NCI-H345 (cell line): ENCODE results near the gene ADAMTS18.

Source experiments
- DNase-seq: peaks from one replicate; lab custom pipeline; 2025; lab: John Stamatoyannopoulos, UW

Gene ADAMTS18

GRCh38 chr16:77396461-77396860, 38.4 kb downstream of the ADAMTS18 start:
- DNase-seq: no peak

- no peak for DNase-seq
Observed at GRCh38 chr16:77394699-77395098, 40.1 kb downstream of the ADAMTS18 start.

DNA sequence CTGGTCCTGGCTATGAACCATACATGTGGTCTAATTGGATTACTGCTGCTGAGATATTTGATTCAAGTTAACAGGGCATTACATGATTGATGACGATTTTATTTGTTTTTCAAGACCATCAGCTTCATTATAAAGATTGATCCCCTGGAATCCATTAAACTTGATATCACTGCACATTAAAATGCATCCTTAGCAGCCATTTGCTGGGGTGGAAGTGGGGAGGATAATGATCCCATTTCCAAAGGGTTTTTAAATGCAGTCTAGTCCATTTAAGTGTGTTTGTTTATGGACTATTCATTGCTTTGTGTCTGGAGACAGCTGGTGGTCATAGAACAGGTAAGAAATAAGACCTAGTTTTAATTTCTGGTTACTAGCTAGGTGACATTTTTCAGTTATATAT, 40.9 kb downstream of the ADAMTS18 start:
- peak; percentile 11 for DNase-seq

DNA sequence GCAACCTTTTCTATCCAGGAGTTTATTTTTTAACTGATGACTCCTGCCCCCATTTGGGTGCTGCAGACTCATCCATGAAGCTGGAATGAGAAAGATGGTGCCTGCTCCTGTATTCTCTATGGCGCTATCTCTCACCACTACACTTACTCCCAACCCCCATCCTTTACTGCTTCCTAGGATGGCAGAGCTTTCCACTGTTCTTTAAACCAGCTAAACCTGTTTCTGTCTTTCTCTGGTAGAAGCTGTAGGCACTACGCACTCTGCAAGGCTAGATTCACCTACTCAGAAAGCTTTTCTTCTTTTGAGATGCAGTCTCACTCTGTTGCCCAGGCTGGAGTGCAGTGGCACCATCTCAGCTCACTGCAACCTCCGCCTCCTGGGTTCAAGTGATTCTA, 47.0 kb downstream of the ADAMTS18 start:
- DNase-seq: no peak

DNA sequence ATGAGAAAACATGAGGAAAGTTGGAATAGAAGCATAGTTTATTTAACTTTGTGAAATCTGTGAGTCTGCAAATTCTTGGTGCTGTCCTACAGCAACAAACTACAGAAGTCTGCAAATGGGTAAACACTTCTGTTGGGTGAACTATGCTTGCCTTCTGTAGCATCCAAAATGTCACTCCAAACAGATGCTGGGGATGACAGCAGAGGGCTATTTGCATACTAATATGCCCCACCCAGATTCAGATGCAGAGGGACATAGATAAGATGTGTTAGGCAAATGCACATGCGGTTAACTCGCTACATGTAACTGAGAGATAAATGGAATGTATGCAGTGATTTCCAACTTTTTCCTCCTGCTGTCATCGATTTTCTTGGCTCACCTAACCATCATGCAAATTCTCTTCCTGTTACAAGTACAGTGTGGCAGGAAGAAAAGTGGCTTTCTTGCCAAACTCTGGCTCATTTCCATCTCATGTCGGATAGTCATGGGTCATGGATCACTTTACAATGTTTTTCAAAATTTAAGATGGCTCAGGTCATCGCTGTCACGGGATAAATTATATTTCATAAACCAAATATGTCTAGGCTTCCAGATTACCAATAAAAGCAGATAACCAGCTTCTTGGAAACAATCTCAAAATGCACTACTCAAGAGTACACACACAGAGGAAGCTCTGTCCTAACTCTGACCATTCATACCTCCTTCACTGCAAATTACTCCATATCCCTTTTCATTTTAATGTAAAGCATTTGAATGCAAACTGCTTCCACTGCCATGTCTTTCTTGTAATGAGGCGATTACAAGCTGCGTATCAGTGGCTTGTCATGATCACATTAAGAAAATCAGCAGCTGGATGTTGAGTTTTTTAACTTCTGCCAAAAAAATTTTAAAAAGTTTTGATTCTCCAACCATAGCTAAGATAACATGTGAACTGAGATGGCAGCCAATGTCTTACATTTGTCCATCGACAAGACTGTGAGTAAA, 47.7 kb downstream of the ADAMTS18 start:
- no peak for DNase-seq

DNA sequence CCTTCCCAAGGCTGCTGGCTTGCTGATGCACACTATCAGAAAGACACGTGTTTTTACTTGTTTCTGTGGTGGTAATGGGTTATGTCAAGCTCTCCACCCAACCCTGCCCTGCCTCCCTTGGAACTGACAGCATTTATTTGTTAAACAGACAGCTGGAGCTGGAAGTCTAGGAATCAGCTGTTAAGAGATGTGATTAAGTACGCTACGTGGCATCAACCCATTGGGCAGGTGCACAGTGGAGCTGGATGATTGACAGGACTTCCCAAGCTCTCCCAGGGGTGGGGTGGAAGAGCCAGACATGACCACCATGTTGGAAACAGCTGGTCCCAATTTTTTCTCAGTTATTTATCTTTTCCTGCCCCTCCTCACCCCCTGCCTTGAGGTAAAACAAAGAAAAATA, 49.4 kb downstream of the ADAMTS18 start:
- no peak for DNase-seq

DNA sequence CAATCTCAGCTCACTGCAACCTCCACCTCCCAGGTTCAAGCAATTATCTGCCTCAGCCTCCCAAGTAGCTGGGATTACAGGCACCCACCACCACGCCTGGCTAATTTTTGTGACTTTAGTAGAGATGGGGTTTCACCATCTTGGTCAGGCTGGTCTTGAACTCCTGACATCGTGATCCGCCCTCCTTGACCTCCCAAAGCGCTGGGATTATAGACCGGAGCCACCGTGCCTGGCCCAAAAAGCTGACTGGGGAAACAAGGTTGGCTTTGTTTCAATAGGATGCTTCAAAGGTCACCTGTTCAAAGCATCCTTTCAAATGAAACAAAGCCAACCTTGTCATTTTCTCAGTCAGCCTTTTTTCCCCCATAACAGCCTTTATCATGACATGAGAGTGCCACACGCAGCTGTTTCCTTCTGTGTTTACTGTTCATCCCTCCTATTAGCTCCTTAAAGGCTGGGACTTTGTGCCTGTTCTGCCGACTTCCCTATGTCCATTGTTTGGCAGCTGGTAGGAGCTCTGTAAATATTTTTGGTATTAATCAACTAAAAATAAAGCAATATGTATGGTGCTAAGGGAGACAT, 51.1 kb downstream of the ADAMTS18 start:
- no peak for DNase-seq

GRCh38 chr16:77376358-77376757, 58.5 kb downstream of the ADAMTS18 start:
- DNase-seq: no peak

DNA sequence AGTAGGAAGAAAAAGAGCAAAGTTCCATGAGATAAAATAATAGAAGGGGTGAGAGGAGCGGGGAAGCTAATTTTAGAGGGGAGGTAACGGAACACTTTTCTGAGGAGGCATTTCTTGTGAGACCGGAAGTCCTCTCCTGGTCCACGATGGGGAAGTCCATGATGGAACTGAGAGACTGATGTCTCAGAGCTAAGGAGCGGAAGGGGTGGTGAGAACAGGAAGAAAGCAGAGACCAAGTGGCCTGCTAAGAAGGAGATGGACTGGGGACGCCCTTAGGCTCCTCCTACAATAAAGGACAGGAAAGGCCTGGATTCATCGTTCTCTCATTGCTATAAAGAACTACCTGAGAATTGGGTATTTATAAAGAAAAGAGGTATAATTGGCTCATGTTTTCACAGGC, 59.4 kb downstream of the ADAMTS18 start:
- DNase-seq: no peak

DNA sequence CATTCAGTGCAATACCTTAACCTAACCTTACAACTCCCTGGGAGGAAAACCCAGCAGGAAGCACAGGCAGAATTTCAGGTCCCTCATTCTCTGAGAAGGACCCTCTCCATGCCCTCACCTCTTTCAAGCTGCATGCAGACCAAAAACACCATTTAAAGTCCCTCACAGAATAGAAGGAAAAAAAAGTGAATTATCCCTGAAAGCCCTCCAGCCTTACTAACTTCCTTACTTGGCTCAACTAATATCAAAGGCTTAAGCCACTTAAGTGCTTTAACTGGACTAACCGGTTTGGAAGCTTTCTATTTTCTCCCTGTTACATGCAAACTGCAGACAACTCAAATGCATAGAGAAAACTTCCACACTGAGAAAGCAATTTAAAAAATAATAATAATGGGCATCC, 60.5 kb downstream of the ADAMTS18 start:
- peak; percentile 55 for DNase-seq

- peak; percentile 36 for DNase-seq
Observed at GRCh38 chr16:77373726-77374125, 61.1 kb downstream of the ADAMTS18 start.

GRCh38 chr16:77364770-77365169, 70.1 kb downstream of the ADAMTS18 start:
- DNase-seq: no peak

GRCh38 chr16:77359065-77359502, 75.8 kb downstream of the ADAMTS18 start:
- peak; percentile 70 for DNase-seq

DNA sequence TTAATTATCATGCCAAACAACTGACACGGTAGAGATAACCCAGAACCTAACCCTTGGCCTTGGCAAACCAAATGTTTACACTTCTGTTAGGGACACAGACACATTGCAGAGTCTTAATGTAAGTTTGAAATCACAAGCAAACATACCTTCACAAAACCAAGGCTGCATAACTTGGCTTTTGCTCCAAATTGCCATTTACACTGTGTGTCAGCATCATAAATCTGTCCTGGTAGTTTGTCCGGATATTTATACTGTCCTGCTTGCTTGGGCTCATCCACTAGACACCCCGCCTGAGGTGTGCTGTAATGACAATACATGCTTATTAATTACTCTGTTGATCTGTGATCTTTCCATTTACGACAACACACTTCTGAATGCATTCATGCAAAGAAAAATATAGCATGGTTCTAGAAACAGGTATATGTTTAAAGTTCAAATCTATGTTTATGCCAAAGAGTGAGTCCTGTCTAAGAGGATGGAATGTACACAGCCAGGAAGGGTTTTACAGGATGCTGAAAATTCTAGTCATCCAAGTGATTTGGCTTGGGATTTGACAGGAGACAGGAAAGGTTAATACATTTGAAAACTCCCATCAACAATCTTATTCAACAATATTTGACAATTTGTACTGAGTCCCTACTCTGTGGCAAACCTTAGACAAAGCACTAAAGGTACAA, 81.1 kb downstream of the ADAMTS18 start:
- no peak for DNase-seq

- no peak for DNase-seq
Observed at GRCh38 chr16:77344341-77344740, 90.5 kb downstream of the ADAMTS18 start.

GRCh38 chr16:77336637-77337036, 98.2 kb downstream of the ADAMTS18 start:
- DNase-seq: peak; percentile 32

DNA sequence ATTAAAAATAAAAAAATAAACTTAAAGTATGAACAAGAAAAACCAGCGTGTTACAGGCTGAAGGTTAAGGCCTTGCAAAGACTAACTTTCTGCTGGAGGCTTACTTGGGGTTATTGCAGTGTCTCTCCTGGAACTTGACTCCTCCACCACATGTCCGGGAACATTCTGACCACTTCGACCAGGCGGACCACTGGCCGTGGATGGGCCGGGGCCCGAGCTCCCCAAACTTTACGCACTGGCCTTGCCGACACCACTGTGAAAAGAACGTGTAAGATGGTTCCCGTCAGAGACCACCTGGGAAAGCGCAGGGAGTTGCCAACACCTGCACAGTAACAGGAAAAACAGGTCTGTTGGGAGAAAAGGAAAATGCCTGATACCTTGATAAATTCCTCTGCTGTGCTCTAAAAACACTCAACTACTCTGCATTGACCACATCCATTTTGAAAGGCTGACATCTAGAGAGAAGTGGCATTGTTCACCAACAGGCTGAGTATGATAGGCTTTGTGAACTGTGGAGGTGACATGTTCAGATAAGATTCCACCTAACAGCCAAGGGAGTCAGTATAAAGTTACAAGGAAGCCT, 99.1 kb downstream of the ADAMTS18 start:
- DNase-seq: peak; percentile 4

DNA sequence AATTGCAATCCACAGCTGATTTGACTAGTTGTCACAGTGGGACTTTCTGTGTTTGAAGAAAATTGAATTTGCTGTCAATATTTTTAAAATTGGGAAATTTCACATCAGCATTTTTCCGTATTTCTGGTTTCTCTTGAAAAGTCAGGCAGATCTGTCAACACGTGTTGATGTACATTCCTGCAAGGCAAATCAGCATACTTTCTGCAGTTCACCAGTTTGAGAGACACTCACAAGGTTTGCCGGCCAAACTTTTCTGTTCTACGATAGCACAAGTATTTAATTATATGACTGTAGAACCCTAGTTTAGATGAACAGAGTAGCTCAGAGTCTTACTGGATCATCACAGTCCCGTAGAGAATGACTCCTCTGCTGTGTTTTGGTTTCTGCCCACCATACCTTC, 102.0 kb downstream of the ADAMTS18 start:
- DNase-seq: no peak

DNA sequence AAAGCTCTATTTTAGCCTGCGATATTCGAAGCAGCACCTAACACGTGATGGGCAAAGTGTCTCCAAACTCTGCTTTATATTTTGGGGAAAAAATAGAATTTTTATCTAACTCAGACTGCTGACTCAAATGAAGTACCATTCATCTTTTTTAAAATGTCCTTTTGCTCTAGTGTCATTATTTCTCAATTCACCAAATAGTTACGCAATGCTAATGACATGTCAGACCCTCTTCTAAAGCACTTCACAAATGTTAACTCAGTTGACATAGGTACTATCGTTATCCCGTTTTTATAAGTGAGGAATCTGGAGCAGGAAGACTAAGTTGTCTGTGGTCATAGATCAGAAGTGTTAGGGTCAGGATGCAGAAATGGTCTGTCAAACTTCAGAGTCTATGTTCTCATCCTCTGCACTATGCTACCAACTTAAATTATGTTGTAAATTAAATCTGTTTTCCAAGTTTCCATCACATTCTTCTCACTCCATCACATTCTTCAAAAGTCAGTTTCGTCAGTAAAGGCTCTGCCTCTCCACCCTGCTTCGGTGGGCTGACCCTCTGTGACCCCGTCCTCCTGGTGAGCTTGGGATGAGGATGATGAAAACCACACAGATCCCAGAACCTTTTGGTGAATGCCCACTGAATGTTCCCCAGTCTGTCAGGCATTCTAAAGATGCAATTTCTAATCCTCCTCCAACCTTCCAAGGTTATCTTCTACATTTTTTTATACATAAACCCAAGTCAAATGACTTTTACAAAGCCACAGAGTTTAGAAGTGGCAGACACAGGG, 102.8 kb downstream of the ADAMTS18 start:
- DNase-seq: no peak

GRCh38 chr16:77331043-77331442, 103.8 kb downstream of the ADAMTS18 start:
- DNase-seq: no peak

DNA sequence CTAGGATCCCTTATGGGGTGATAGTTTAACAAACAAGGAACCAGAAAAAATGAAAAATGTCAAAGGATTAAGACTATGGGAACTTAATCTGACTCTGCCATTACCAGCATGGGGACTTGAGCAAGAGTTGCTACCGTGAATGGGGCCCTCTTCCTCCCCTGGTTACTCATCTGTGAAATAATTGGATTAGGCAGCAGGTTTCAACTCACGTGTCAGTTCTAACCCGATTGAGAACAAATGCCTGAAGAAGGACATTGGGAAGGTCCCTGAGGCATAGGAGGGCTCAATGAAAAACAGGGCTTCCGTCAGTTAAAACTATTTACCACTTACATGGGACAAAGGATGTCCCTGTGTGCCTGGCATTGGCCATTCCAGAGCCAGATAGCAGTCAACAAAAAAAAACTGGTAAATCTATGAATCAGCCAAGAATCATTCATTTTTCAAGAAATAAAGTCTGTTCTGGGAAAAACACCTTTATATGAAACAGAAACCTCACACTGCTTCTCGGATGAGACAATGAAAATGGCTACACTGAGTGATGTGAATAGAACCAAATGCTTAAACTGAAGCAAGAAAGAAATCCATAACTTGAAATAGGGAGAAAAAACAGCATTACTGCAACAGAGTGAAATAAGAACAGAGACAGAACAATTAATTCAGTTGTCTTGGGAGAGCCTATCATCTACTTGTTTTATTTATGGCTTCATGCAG, 104.3 kb downstream of the ADAMTS18 start:
- no peak for DNase-seq
